HG02870 (cell line): ENCODE data around the gene SETD2.

Experiments
- ATAC-seq: cut with Tn5 transposase; IDR thresholded peaks from one replicate; pipeline ENCODE4 v1.9.1; 2021; ENCODE audit warnings: mild to moderate bottlenecking, moderate library complexity; ENCODE audit not compliant: unreplicated experiment

SETD2 gene

DNA sequence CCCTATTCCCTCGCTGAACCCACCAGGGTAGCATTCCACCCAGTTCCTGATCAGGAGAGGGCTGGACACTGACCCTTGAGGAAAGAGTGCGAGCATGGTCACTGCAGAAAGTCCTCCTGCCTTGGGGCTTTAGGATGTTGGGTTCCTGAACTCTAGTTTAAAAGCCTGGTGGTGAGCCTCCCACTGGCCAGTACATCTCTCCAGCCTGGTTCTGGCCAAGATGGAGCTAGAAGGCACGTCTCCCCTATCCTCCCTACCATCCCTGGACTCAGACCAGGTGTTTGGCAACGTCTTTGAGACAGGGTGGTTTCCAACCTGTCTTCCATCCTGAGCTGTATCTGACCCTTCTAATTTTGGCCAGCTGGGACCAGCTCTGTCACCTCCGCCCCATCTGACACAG, 153.0 kb downstream of the SETD2 start:
- no peak for ATAC-seq

GRCh38 chr3:47010111-47010712, 153.7 kb downstream of the SETD2 start:
- ATAC-seq = no peak

- ATAC-seq = peak; percentile 71
Observed at GRCh38 chr3:47009225-47010110, 154.4 kb downstream of the SETD2 start.

- ATAC-seq = no peak
Observed at GRCh38 chr3:47008851-47009224, 155.1 kb downstream of the SETD2 start.

DNA sequence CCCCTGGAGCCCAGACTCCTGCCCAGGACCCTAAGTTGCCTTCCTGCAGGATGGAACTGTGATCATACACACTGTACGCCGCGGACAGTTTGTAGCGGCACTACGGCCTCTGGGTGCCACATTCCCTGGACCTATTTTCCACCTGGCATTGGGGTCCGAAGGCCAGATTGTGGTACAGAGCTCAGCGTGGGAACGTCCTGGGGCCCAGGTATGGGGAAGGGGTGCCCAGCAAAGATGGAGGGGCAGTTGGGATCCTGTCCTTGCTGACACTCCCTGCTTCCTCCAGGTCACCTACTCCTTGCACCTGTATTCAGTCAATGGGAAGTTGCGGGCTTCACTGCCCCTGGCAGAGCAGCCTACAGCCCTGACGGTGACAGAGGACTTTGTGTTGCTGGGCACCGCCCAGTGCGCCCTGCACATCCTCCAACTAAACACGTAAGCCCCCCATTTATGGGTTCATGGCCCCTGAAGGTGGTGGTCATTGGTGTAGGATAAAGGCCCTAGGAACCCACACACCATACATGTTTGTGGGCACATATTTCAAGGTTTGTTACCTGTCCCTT, 155.6 kb downstream of the SETD2 start:
- no peak for ATAC-seq

GRCh38 chr3:47007482-47008233, 156.3 kb downstream of the SETD2 start:
- ATAC-seq = no peak

GRCh38 chr3:47007001-47007400, 156.9 kb downstream of the SETD2 start:
- no peak for ATAC-seq

GRCh38 chr3:47006145-47006651, 157.7 kb downstream of the SETD2 start:
- ATAC-seq = no peak

DNA sequence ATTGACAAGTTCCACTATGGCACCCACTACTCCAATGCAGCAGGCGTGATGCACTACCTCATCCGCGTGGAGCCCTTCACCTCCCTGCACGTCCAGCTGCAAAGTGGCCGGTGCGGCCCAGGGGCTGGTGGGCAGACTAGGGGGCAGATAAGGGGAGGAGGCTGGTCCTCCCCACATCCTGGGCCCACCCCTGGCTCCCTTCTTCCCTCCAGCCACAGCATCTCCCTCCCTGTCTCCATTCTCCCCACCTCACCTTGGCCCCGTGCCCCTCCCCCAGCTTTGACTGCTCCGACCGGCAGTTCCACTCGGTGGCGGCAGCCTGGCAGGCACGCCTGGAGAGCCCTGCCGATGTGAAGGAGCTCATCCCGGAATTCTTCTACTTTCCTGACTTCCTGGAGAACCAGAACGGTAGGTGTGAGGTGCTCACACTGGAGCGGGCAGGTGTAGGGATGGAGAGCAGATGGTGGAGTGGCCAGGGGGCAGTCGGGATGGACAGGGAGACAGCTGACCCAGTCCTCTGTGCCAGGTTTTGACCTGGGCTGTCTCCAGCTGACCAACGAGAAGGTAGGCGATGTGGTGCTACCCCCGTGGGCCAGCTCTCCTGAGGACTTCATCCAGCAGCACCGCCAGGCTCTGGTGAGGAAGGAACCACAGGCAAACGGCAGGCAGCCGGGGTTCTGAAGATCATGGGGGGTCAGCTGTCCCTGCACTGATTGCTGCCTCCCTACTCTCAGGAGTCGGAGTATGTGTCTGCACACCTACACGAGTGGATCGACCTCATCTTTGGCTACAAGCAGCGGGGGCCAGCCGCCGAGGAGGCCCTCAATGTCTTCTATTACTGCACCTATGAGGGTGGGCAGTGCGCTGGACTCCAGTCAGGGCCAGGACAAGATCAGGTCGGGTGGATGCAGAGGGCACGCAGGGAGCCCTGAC, 158.4 kb downstream of the SETD2 start:
- no peak for ATAC-seq

GRCh38 chr3:47004369-47005211, 159.3 kb downstream of the SETD2 start:
- ATAC-seq = no peak

- no peak for ATAC-seq
Observed at GRCh38 chr3:47003461-47004368, 160.2 kb downstream of the SETD2 start.

DNA sequence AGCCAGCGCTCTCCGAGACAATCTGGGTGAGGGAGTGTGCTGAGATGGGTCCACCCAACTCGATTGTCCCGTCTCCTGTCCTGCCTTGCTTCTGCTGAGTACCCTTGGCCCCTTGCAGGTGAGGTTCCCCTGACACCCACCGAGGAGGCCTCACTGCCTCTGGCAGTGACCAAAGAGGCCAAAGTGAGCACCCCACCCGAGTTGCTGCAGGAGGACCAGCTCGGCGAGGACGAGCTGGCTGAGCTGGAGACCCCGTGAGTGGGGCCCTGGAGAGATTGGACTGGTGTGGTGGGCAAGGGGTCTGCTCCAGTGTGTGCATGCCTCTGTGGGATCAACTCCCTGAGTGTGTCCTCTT, 160.9 kb downstream of the SETD2 start:
- no peak for ATAC-seq

DNA sequence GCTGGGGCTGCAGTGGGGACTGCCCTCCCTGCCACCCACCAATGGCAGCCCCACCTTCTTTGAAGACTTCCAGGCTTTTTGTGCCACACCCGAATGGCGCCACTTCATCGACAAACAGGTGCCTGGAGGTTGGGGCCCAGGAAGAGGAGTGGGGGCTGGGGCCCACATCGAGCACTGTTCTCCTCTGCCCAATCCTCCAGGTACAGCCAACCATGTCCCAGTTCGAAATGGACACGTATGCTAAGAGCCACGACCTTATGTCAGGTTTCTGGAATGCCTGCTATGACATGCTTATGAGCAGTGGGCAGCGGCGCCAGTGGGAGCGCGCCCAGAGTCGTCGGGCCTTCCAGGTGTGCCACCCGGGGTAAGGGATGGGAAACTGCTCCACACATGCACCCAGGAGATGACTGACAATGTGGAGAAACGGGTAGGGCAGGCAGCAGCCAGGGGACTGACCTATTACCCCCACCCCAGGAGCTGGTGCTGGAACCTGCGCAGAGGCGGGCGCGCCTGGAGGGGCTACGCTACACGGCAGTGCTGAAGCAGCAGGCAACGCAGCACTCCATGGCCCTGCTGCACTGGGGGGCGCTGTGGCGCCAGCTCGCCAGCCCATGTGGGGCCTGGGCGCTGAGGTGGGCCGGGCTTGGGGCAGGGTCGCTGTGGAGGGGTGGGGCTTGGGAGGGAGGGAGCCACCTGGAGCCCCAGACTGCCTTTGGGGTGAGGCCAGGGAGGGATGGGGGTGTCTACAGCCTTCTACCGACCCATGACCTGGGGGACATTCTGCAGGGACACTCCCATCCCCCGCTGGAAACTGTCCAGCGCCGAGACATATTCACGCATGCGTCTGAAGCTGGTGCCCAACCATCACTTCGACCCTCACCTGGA, 161.5 kb downstream of the SETD2 start:
- ATAC-seq = no peak

DNA sequence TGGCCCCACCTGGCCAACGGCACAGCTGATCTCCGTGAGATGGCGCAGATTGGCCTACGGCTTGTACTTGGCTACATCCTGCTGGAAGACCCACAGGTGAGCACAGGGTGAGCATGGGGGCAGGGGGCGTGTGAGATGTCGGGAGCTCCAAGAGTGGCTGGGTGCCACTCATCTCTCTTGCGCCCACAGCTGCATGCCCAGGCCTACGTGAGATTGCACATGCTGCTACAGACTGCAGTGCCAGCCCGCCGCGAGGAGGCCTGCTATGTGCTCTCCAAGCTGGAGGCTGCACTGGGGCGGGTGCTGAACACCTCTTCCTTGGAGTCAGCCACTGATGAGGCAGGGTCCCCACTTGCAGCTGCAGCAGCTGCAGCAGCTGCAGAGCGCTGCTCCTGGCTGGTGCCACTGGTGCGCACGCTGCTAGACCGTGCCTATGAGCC, 162.2 kb downstream of the SETD2 start:
- no peak for ATAC-seq

GRCh38 chr3:47000922-47001730, 162.8 kb downstream of the SETD2 start:
- ATAC-seq = no peak

DNA sequence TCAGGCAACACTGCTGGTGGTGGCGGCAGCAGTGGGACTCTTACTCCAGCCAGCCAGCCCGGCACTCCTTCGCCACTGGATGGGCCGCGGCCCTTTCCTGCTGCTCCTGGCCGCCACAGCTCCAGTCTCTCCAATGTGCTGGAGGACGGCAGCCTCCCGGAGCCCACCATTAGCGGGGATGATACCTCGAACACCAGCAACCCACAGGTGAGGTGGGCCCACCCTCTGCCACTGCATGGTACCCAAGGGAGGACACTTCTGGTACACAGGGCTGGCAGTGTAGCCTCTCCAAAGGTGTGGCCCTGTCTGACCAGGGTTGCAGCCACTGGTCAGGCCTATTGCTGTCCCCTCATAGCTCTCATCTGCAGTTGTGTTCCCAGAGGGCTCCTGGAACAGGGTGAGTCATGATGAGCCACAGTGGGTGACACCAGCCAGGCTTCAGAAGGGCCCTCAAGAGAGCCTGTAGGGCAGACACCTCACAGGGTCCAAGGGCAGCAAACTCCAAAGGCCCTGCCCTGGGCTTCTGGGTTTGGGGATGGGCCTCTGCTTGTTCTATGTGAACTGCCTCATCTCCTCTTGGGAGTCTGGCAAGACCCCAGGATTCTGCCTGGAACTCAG, 163.6 kb downstream of the SETD2 start:
- ATAC-seq = no peak
